Astrocyte of the cerebellum (primary cell): Measurements from ENCODE around the gene SCGB1C1.

Experiments used
- DNase-seq: peaks from one replicate; pipeline ENCODE4 v3.0.0-alpha.2; 2011; ENCODE audit warnings: low read depth
- H3K4me3 ChIP-seq: 2 replicates; pipeline ENCODE4 v1.5.1; 2011; ENCODE audit warnings: mild to moderate bottlenecking, low read depth, low read length, moderate library complexity
- CTCF ChIP-seq: IDR thresholded peaks from 2 replicates; pipeline ENCODE4 v1.5.1; 2012; ENCODE audit warnings: low read length, low read depth, moderate library complexity, mild to moderate bottlenecking; ENCODE audit errors: missing control alignments
- in situ Hi-C: cut with HindIII; loops from 2 replicates; pipeline ENCODE4 v1.10.0; 2017; ENCODE audit warnings: low sequenced_read_pairs

Gene SCGB1C1

DNA sequence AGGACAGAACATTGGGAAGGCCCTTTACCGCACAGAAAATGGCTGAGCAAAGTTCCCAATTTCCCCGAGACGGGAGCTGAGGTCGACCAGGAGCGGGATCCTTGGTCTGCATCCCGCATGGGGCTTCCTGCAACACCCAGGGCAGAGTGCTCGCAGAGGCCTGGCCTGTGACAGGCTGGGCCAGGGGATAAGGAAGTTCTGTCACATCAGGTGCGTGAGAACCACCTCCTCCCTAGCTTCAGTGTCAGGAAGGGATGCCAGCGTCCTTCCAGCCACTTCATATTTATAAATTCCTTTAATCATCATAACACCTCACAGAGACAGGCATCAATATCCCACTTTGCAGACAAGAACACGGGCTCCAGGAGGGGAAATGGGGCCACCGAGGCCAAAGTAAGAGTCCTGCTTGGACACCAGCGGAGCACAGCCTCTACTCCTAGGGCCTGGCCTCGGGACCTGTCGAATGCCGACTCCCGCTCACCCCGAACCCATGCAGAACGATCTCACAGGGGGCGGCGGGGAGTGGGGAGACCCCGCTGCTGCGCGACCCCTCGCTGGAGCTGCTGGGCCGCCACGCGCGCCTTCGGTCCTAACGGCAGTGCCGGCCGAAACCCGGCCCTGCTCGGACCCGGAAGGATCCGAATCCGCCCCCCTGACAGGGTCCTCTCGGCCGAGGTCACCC lies 13.8 kb downstream of the SCGB1C1 start:
- TF ChIP-seq CTCF, result no peak
- no peak for DNase-seq
- in situ Hi-C loops, result no loop called here
- peak overlapping the region; percentile 94 for H3K4me3 ChIP-seq

DNA sequence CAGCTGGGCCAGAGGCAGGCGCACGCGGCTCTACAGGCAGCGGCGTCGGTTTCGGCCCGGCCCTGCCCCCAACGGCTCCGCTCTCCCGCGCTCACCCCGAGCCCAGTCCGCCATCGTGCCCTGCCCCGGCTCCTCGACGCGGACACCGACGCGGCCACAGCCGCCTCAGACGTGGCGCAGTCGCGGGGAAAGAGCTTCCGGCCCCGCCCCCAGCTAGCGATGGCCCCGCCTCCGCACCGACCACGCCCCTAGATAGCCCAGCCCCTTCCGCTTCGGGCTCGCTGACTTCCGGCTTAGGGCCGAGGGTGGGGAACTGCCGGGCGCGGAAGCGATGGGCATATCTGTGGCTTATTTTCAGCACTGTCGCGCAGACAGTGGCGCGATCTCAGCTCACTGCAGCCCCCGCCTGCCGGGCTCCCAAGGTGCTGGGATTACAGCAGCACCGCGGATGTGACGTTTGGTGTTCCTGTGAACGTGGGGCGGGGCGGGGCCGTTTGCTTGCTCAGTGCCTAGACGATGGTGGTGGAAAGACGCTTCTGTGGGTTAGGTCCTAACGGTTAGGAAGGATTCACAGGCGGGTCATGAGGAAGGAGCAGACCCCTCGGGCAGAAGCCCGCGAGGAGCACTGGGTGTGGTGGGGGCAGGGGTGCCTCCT lies 14.5 kb downstream of the SCGB1C1 start, which contains the start of the genes BET1L and RIC8A:
TSS of gene BET1L (minus strand) at position 192 of the 655 bp plus-strand sequence. CDS start at position 114, 78 bp downstream.
TSS of gene RIC8A (plus strand) at position 501 of the 655 bp plus-strand sequence. CDS start 1,147 bp downstream, outside the sequence.
- H3K4me3 ChIP-seq, result peak within 1 kb of the TSS; percentile 94
- in situ Hi-C loops, result no loop called here
- peak; percentile 90 for DNase-seq
- no peak for TF ChIP-seq CTCF

GRCh38 chr11:207863-208180 lies 14.9 kb downstream of the SCGB1C1 start:
- TF ChIP-seq CTCF, result no peak
- peak overlapping the region; percentile 94 for H3K4me3 ChIP-seq
- in situ Hi-C loops, result no loop called here
- peak; percentile 8 for DNase-seq

DNA sequence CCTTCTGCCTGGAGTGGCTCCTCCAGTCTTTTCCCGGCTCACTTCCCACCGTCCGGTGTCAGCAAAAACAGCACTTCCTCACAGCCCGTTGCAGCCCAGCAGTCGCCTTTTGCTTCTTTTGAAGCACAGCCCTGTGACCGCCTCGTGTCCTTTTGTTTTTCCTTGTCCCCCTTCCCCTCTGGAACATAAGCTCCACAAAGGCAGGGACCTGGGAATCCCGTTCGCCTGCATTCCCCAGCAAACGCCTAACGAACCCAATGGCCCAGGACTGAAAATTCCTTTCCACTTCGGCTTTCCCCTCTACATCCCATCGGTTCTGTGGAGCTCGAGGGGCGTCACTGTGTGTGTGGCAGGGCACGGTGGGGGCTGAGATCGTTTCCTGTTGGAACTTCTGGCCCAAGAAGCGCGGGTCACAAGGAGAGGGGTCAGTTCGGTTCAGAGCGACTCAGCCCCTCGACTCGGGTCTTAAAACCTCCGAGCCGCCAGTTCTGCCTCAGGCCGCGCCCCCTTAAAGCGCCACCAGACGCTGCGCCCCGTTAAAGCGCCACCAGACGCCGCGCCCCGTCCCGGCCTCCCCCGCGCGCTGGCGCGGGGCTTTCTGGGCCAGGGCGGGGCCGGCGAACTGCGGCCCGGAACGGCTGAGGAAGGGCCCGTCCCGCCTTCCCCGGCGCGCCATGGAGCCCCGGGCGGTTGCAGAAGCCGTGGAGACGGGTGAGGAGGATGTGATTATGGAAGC lies 15.5 kb downstream of the SCGB1C1 start:
- peak overlapping the region; percentile 94 for H3K4me3 ChIP-seq
- DNase-seq, result peak; percentile 16
- no peak for TF ChIP-seq CTCF
- in situ Hi-C loops, result no loop called here

DNA sequence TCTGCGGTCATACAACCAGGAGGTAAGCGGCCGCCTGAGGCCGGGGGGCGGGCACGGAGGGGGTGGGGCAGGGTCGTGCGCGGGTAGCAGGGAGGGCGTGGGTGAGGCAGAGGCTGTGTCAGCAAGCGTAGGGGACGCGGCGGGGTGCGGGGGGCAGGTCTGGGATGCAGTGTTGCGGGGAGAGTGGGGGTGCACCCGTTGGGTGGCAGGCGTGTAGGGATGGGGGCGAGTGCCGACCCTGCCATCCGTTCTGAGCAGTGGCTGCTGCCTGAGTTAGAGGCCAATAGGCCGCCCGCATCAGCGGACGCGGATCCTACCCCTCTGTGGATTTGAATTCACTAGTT lies 16.0 kb downstream of the SCGB1C1 start:
- in situ Hi-C loops, result no loop called here
- no peak for TF ChIP-seq CTCF
- DNase-seq, result no peak
- H3K4me3 ChIP-seq, result peak overlapping the region; percentile 94

- TF ChIP-seq CTCF, result no peak
- in situ Hi-C loops, result no loop called here
- DNase-seq, result no peak
- peak overlapping the region; percentile 94 for H3K4me3 ChIP-seq
These were observed 16.6 kb downstream of the SCGB1C1 start for GRCh38 chr11:209275-210121.
